SK-N-SH treated with all-trans-retinoic acid at 6 μM for 48 hours (cell line): ENCODE results near the gene PDE5A.

Experiments
- ARNTL ChIP-seq: fragments of 450-650 bp; formaldehyde crosslinking; IDR thresholded peaks from 2 replicates; pipeline ENCODE4 v1.5.0; 2020; ENCODE audit warnings: low read depth, mild to moderate bottlenecking, moderate library complexity, borderline replicate concordance
- BACH2 ChIP-seq: fragments of 250-450 bp; sonication (Bioruptor Pico); IDR thresholded peaks from 2 replicates; pipeline ENCODE4 v1.9.0; 2021; ENCODE audit warnings: mild to moderate bottlenecking, borderline replicate concordance
- CREB5 ChIP-seq: fragments of 250-450 bp; sonication (Bioruptor Pico); IDR thresholded peaks from 2 replicates; pipeline ENCODE4 v1.5.1; 2020; ENCODE audit warnings: low read depth, mild to moderate bottlenecking, moderate library complexity
- CSDC2 ChIP-seq: fragments of 250-450 bp; sonication (Bioruptor Pico); IDR thresholded peaks from 2 replicates; pipeline ENCODE4 v1.5.0; 2020; ENCODE audit warnings: mild to moderate bottlenecking, moderate library complexity
- GLIS3 ChIP-seq: fragments of 250-450 bp; sonication (Bioruptor Pico); IDR thresholded peaks from 2 replicates; pipeline ENCODE4 v1.5.0; 2020; ENCODE audit warnings: mild to moderate bottlenecking, moderate library complexity
- OSR1 ChIP-seq: fragments of 250-450 bp; sonication (Bioruptor Pico); IDR thresholded peaks from 2 replicates; pipeline ENCODE4 v1.8.0; 2022; ENCODE audit warnings: moderate library complexity, mild to moderate bottlenecking, inconsistent platforms
- PATZ1 ChIP-seq: fragments of 250-450 bp; sonication (Bioruptor Pico); IDR thresholded peaks from 2 replicates; pipeline ENCODE4 v1.8.0; 2020; ENCODE audit warnings: mild to moderate bottlenecking, moderate library complexity, borderline replicate concordance
- ZFP3 ChIP-seq: fragments of 250-450 bp; sonication (Bioruptor Pico); IDR thresholded peaks from 2 replicates; pipeline ENCODE4 v1.5.0; 2020; ENCODE audit warnings: mild to moderate bottlenecking, moderate library complexity
- ZFP30 ChIP-seq: fragments of 450-650 bp; formaldehyde crosslinking; IDR thresholded peaks from 2 replicates; pipeline ENCODE4 v1.5.0; 2022; ENCODE audit warnings: mild to moderate bottlenecking, moderate library complexity
- ZNF565 ChIP-seq: fragments of 450-650 bp; formaldehyde crosslinking; conservative IDR thresholded peaks from 2 replicates; pipeline ENCODE4 v1.5.0; 2020; ENCODE audit warnings: low read depth, mild to moderate bottlenecking, moderate library complexity
- ZNF8 ChIP-seq: fragments of 450-650 bp; formaldehyde crosslinking; IDR thresholded peaks from 2 replicates; pipeline ENCODE4 v1.5.0; 2020; ENCODE audit warnings: mild to moderate bottlenecking, moderate library complexity

GRCh38 chr4:119661231-119661630 is 32.6 kb upstream of the PDE5A start:
- TF ChIP-seq ZNF565 (CRISPR knock-in tag), result no peak
- TF ChIP-seq CSDC2 (CRISPR knock-in tag), result no peak
- TF ChIP-seq CREB5, result no peak
- TF ChIP-seq GLIS3 (CRISPR knock-in tag), result no peak
- TF ChIP-seq ZFP30 (CRISPR knock-in tag), result no peak
- no peak for TF ChIP-seq BACH2 (CRISPR knock-in tag)
- no peak for TF ChIP-seq OSR1 (CRISPR knock-in tag)
- TF ChIP-seq ARNTL (CRISPR knock-in tag), result no peak
- TF ChIP-seq ZFP3, result no peak
- no peak for TF ChIP-seq PATZ1 (CRISPR knock-in tag)
- no peak for TF ChIP-seq ZNF8 (CRISPR knock-in tag)
